SK-N-SH (cell line): ENCODE results near the gene G6PC2. TPM values are rescaled to one million over a fixed set of nuclear protein-coding genes. Genes with fewer than 3 reads are reported as not detected.

Experiments used
- CTCF ChIA-PET: fragments of 300-600, 350-600 bp; formaldehyde crosslinking; extraction: SDS; loops from one replicate; lab custom pipeline; 2021; lab: Yijun Ruan, JAX
- POLR2A ChIA-PET: fragments of 350-600 bp; sonication (Branson Sonifier 250); formaldehyde crosslinking; extraction: SDS; loops from one replicate; lab custom pipeline; 2020; ENCODE audit warnings: antibody characterized with exemption, inconsistent platforms; lab: Yijun Ruan, JAX
- DNase-seq: peaks from one replicate; pipeline ENCODE4 v3.0.0; 2012
- H2AFZ ChIP-seq: fragments of 200-600 bp; sonication (generic); 2 replicates; pipeline ENCODE4 v1.8.1; 2016; ENCODE audit warnings: antibody characterized with exemption, mild to moderate bottlenecking, low read depth
- H3F3A ChIP-seq: fragments of 200-600 bp; sonication (generic); replicated peaks from 2 replicates; pipeline ENCODE3; 2016; ENCODE audit warnings: antibody characterized with exemption, mild to moderate bottlenecking; ENCODE audit not compliant: insufficient read depth
- H3K27ac ChIP-seq, 2 experiments: fragments of 200-500 bp in 1 of 2; fragments of 200-600 bp in 1 of 2; sonication (Bioruptor generic) in 1 of 2; sonication (generic), shearing (Covaris generic) in 1 of 2; 2 replicates each; pipeline versions ENCODE4 v1.5.1 to v1.6.1; 2014 to 2016; ENCODE audit warnings: low read depth in 2 of 2, inconsistent platforms in 1 of 2, low read length in 1 of 2, mild to moderate bottlenecking in 1 of 2, mixed read lengths in 1 of 2
- H3K27me3 ChIP-seq: fragments of 200-600 bp; sonication (generic), shearing (Covaris generic); 2 replicates; pipeline ENCODE4 v1.6.1; 2016; ENCODE audit warnings: mixed run types; ENCODE audit not compliant: insufficient read depth
- H3K36me3 ChIP-seq, 2 experiments: fragments of 200-500 bp in 1 of 2; fragments of 200-600 bp in 1 of 2; sonication (Bioruptor generic) in 1 of 2; sonication (generic) in 1 of 2; replicated peaks in 1 of 2; 2 replicates each; pipeline versions ENCODE3 to v1.5.1; 2014 to 2016; ENCODE audit warnings: low read length in 1 of 2, mild to moderate bottlenecking in 1 of 2; ENCODE audit not compliant: insufficient read depth in 2 of 2, control insufficient read depth in 1 of 2
- H3K4me1 ChIP-seq, 2 experiments: fragments of 200-500 bp in 1 of 2; fragments of 200-600 bp in 1 of 2; sonication (Bioruptor generic) in 1 of 2; sonication (generic), shearing (Covaris generic) in 1 of 2; 2 replicates each; pipeline versions ENCODE4 v1.5.1 to v1.6.1; 2014 to 2016; ENCODE audit warnings: low read depth in 1 of 2, low read length in 1 of 2, mixed run types in 1 of 2; ENCODE audit not compliant: insufficient read depth in 2 of 2, control insufficient read depth in 1 of 2
- H3K4me2 ChIP-seq: fragments of 200-600 bp; sonication (generic), shearing (Covaris generic); 2 replicates; pipeline ENCODE4 v1.6.1; 2017; ENCODE audit warnings: mixed run types
- H3K4me3 ChIP-seq, 2 experiments: fragments of 200-500 bp in 1 of 2; fragments of 200-600 bp in 1 of 2; sonication (Bioruptor generic) in 1 of 2; sonication (generic), shearing (Covaris generic) in 1 of 2; 2 replicates each; pipeline versions ENCODE4 v1.5.1 to v1.8.1; 2014 to 2016; ENCODE audit warnings: low read depth in 2 of 2, inconsistent platforms in 1 of 2, low read length in 1 of 2, mild to moderate bottlenecking in 1 of 2, mixed read lengths in 1 of 2, moderate library complexity in 1 of 2
- H3K79me2 ChIP-seq: fragments of 200-600 bp; sonication (generic); 2 replicates; pipeline ENCODE4 v1.8.1; 2017; ENCODE audit warnings: mild to moderate bottlenecking; ENCODE audit not compliant: insufficient read depth
- H3K9ac ChIP-seq: fragments of 200-600 bp; sonication (generic); 2 replicates; pipeline ENCODE4 v1.6.1; 2017; ENCODE audit warnings: mixed run types
- H3K9me2 ChIP-seq: fragments of 200-600 bp; sonication (generic); 2 replicates; pipeline ENCODE4 v1.6.1; 2017; ENCODE audit warnings: mixed run types
- H3K9me3 ChIP-seq: fragments of 200-600 bp; sonication (generic); 2 replicates; pipeline ENCODE4 v1.6.1; 2017; ENCODE audit warnings: mixed run types, mild to moderate bottlenecking, moderate library complexity
- H4K20me1 ChIP-seq: fragments of 200-600 bp; sonication (generic); 2 replicates; pipeline ENCODE4 v1.6.1; 2017; ENCODE audit warnings: mild to moderate bottlenecking, mixed run types; ENCODE audit not compliant: insufficient read depth
- ELF1 ChIP-seq: IDR thresholded peaks from 2 replicates; pipeline ENCODE4 v1.4.0; 2012
- EP300 ChIP-seq, 2 experiments: IDR thresholded peaks; 2 replicates each; pipeline versions ENCODE4 v1.4.0 to v1.6.1; 2012; ENCODE audit warnings: borderline replicate concordance in 1 of 2, low read depth in 1 of 2, low read length in 1 of 2
- EZH2phosphoT487 ChIP-seq: fragments of 200-600 bp; sonication (generic); IDR thresholded peaks from 2 replicates; pipeline ENCODE4 v1.6.1; 2017; ENCODE audit warnings: low read depth, mixed run types, mild to moderate bottlenecking, antibody characterized with exemption, moderate library complexity, borderline replicate concordance
- FOSL2 ChIP-seq: IDR thresholded peaks from 2 replicates; pipeline ENCODE4 v1.4.0; 2012; ENCODE audit warnings: low read depth, mild to moderate bottlenecking, moderate library complexity, borderline replicate concordance
- FOXJ3 ChIP-seq: sonication (generic); formaldehyde crosslinking; IDR thresholded peaks from 2 replicates; pipeline ENCODE4 v1.5.1; 2020; ENCODE audit warnings: mild to moderate bottlenecking, missing genetic modification reagents
- FOXM1 ChIP-seq: IDR thresholded peaks from 2 replicates; pipeline ENCODE4 v1.4.0; 2012; ENCODE audit warnings: low read depth, mild to moderate bottlenecking
- GABPA ChIP-seq: IDR thresholded peaks from 2 replicates; pipeline ENCODE4 v1.4.0; 2012; ENCODE audit warnings: low read depth, mild to moderate bottlenecking
- JUND ChIP-seq: IDR thresholded peaks from 2 replicates; pipeline ENCODE4 v1.4.0; 2012
- MAX ChIP-seq: IDR thresholded peaks from 2 replicates; pipeline ENCODE4 v1.4.0; 2012; ENCODE audit warnings: low read depth
- NFIC ChIP-seq: IDR thresholded peaks from 2 replicates; pipeline ENCODE4 v1.4.0; 2012; ENCODE audit warnings: borderline replicate concordance
- NRF1 ChIP-seq: IDR thresholded peaks from 2 replicates; pipeline ENCODE4 v1.6.1; 2012; ENCODE audit warnings: low read depth, mild to moderate bottlenecking, low read length
- REST ChIP-seq: IDR thresholded peaks from 2 replicates; pipeline ENCODE4 v1.6.1; 2012; ENCODE audit warnings: mild to moderate bottlenecking, low read depth, low read length, moderate library complexity
- RFX5 ChIP-seq: IDR thresholded peaks from 2 replicates; pipeline ENCODE4 v1.6.1; 2012; ENCODE audit warnings: mild to moderate bottlenecking, improper control_type of control experiment, low read length
- RXRA ChIP-seq: IDR thresholded peaks from 2 replicates; pipeline ENCODE4 v1.4.0; 2012; ENCODE audit warnings: low read depth, mild to moderate bottlenecking, borderline replicate concordance
- TAF1 ChIP-seq: IDR thresholded peaks from 2 replicates; pipeline ENCODE4 v1.6.1; 2012; ENCODE audit warnings: low read depth, mild to moderate bottlenecking, low read length, moderate library complexity, borderline replicate concordance
- TCF12 ChIP-seq: IDR thresholded peaks from 2 replicates; pipeline ENCODE4 v1.4.0; 2012
- USF2 ChIP-seq: fragments of 150-350 bp; IDR thresholded peaks from 2 replicates; pipeline ENCODE4 v1.6.1; 2017; ENCODE audit warnings: antibody characterized with exemption, low read length, low read depth, borderline replicate concordance
- YY1 ChIP-seq: IDR thresholded peaks from 2 replicates; pipeline ENCODE4 v1.4.0; 2012; ENCODE audit warnings: low read depth, mild to moderate bottlenecking
- WGBS: methylation state at CpG from one replicate; pipeline ENCODE4 v1.1.6; 2017; ENCODE audit warnings: low lambda C conversion rate; 5-methylcytosine and 5-hydroxymethylcytosine counted together
- polyA plus RNA-seq, 3 experiments: library from polyadenylated mRNA; depleted of rRNA; stranded (reverse); fragments of >200 nt; gene quantifications; 2 replicates each; pipeline ENCODE4 v1.2.3, GENCODE V29; 2012
- TF ChIP-seq, protein P1 (sequence below): IDR thresholded peaks from 2 replicates; pipeline ENCODE4 v1.4.0; 2012; ENCODE audit warnings: low read depth, borderline replicate concordance
- TF ChIP-seq, protein P2 (sequence below): fragments of 200-600 bp; sonication (generic); IDR thresholded peaks from 2 replicates; pipeline ENCODE4 v1.6.1; 2017; ENCODE audit warnings: antibody characterized with exemption, mild to moderate bottlenecking, moderate library complexity
- TF ChIP-seq, protein P3 (sequence below): fragments of 150-350 bp; IDR thresholded peaks from 2 replicates; pipeline ENCODE4 v1.6.1; 2016; ENCODE audit warnings: mild to moderate bottlenecking, low read depth, low read length
- TF ChIP-seq, protein P4 (sequence below): IDR thresholded peaks from 2 replicates; pipeline ENCODE4; 2012

G6PC2 gene
- polyA plus RNA-seq, 1 of the 3 experiments (the other 2 are of a cell fraction) = not detected

DNA sequence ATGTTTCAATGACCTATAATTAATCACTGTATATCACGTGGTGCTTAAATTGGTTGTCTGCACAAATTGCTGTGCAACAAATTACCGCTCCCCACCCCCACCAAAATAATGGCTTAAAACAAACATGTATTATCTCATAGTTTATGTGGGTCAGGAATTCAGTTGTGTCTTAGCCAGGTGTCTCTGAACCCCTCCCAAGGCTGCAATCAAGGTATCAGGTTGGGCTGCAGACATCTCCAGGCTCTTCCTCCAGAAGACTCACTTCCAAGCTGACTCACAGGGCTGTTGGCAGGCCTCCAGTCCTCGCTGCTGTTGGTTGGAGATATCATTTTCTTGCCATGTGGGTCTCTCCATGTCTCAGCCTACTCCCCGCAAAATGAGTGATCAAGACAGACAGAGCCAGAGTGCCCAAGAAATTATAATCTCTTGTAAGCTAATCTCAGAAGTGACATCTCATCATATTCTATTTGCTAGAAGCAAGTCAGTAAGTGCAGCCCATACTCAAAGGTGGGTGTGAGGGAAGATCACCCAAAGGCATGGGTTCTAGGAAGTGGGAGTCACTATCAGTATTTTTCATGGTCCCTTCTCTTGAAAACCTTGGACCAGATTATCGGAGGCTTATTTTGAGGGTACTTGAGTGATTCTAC lies 49.3 kb upstream of the G6PC2 start:
- Histone ChIP-seq H3K9ac (no peak overlapping the region), H3K4me3 (no peak overlapping the region), H2AFZ (no peak overlapping the region), H3K9me3 (no peaks in the 10 kb centered on the region), H3K4me1 (peaks cover 0 to 3% of the 10 kb centered on the region in 2 experiments; a peak in 1 of 4 replicates), H3K27ac (no peak overlapping the region), H3K27me3 (no peaks in the 10 kb centered on the region), H3K9me2 (no peaks in the 10 kb centered on the region), H4K20me1 (no peaks in the 10 kb centered on the region), H3F3A (peaks cover 14% of the 10 kb centered on the region), H3K79me2 (no peaks in the 10 kb centered on the region), H3K4me2 (no peak overlapping the region), H3K36me3 (no peaks in the 10 kb centered on the region)
- WGBS = 71% methylated on average over 5 of the region's 5 CpGs
- DNase-seq = no peak
- ChIA-PET CTCF (no interaction called here), POLR2A (no interaction called here)
- TF ChIP-seq, protein P1, sequence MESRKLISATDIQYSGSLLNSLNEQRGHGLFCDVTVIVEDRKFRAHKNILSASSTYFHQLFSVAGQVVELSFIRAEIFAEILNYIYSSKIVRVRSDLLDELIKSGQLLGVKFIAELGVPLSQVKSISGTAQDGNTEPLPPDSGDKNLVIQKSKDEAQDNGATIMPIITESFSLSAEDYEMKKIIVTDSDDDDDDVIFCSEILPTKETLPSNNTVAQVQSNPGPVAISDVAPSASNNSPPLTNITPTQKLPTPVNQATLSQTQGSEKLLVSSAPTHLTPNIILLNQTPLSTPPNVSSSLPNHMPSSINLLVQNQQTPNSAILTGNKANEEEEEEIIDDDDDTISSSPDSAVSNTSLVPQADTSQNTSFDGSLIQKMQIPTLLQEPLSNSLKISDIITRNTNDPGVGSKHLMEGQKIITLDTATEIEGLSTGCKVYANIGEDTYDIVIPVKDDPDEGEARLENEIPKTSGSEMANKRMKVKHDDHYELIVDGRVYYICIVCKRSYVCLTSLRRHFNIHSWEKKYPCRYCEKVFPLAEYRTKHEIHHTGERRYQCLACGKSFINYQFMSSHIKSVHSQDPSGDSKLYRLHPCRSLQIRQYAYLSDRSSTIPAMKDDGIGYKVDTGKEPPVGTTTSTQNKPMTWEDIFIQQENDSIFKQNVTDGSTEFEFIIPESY = no peak
- TF ChIP-seq MAX (peak; percentile 38; the same call in 1 of the 2 replicates), RFX5 (no peak), EZH2phosphoT487 (no peak), NRF1 (no peak), FOXJ3 (CRISPR knock-in tag) (no peak), REST (no peak), USF2 (no peak), TAF1 (no peak), NFIC (peak; percentile 82), FOXM1 (no peak), RXRA (no peak), ELF1 (no peak), GABPA (no peak), JUND (peak; percentile 40), TCF12 (peak; percentile 45; the same call in 1 of the 2 replicates), FOSL2 (0 out of 2 replicates have a peak, but pooled peaks have one; percentile 43), EP300 (IDR thresholded peaks at IDR 0.05; ENCODE audit: borderline replicate concordance in 1 of 2, low read depth in 1 of 2, low read length in 1 of 2) (no peak), YY1 (no peak)
- TF ChIP-seq, protein P2, sequence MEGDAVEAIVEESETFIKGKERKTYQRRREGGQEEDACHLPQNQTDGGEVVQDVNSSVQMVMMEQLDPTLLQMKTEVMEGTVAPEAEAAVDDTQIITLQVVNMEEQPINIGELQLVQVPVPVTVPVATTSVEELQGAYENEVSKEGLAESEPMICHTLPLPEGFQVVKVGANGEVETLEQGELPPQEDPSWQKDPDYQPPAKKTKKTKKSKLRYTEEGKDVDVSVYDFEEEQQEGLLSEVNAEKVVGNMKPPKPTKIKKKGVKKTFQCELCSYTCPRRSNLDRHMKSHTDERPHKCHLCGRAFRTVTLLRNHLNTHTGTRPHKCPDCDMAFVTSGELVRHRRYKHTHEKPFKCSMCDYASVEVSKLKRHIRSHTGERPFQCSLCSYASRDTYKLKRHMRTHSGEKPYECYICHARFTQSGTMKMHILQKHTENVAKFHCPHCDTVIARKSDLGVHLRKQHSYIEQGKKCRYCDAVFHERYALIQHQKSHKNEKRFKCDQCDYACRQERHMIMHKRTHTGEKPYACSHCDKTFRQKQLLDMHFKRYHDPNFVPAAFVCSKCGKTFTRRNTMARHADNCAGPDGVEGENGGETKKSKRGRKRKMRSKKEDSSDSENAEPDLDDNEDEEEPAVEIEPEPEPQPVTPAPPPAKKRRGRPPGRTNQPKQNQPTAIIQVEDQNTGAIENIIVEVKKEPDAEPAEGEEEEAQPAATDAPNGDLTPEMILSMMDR = no peak
- TF ChIP-seq, protein P3, sequence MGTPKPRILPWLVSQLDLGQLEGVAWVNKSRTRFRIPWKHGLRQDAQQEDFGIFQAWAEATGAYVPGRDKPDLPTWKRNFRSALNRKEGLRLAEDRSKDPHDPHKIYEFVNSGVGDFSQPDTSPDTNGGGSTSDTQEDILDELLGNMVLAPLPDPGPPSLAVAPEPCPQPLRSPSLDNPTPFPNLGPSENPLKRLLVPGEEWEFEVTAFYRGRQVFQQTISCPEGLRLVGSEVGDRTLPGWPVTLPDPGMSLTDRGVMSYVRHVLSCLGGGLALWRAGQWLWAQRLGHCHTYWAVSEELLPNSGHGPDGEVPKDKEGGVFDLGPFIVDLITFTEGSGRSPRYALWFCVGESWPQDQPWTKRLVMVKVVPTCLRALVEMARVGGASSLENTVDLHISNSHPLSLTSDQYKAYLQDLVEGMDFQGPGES = no peak
- TF ChIP-seq, protein P4, sequence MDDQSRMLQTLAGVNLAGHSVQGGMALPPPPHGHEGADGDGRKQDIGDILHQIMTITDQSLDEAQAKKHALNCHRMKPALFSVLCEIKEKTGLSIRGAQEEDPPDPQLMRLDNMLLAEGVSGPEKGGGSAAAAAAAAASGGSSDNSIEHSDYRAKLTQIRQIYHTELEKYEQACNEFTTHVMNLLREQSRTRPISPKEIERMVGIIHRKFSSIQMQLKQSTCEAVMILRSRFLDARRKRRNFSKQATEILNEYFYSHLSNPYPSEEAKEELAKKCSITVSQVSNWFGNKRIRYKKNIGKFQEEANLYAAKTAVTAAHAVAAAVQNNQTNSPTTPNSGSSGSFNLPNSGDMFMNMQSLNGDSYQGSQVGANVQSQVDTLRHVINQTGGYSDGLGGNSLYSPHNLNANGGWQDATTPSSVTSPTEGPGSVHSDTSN = peak; percentile 38
